Fibroblast of skin of left biceps (primary cell): ENCODE measurements around the gene NDC1.
A peak's percentile ranks its signal among the peaks of the same experiment; 100 is the strongest.
"Not testable (repeated sequence)": the region's sequence is repeated elsewhere in the genome, so short reads cannot be mapped to it uniquely, and the experiment has no call there.

Source experiments
- DNase-seq, 2 experiments: peaks; one replicate each; pipeline ENCODE4 v3.0.0-alpha.2; 2013; ENCODE audit warnings: low read depth in 2 of 2

Gene NDC1

GRCh38 chr1:53826367-53826766 is 11.7 kb downstream of the NDC1 start:
- DNase-seq = no peak

GRCh38 chr1:53825306-53825705 is 12.8 kb downstream of the NDC1 start:
- no peak for DNase-seq

- no peak for DNase-seq
These were observed 15.2 kb downstream of the NDC1 start for GRCh38 chr1:53822931-53823330.

- no peak for DNase-seq
These were observed 16.7 kb downstream of the NDC1 start for GRCh38 chr1:53821380-53821779.

GRCh38 chr1:53819387-53819786 is 18.7 kb downstream of the NDC1 start:
- no peak for DNase-seq

GRCh38 chr1:53816584-53816983 is 21.5 kb downstream of the NDC1 start:
- DNase-seq = not testable (repeated sequence)

GRCh38 chr1:53815484-53815883 is 22.6 kb downstream of the NDC1 start:
- DNase-seq = not testable (repeated sequence)

- no peak for DNase-seq
These were observed 26.7 kb downstream of the NDC1 start for GRCh38 chr1:53811414-53811851.

GRCh38 chr1:53810497-53810896 is 27.6 kb downstream of the NDC1 start:
- no peak for DNase-seq

- no peak for DNase-seq
These were observed 28.1 kb downstream of the NDC1 start for GRCh38 chr1:53810007-53810406.

GRCh38 chr1:53807916-53808315 is 30.2 kb downstream of the NDC1 start:
- no peak for DNase-seq

- no peak for DNase-seq
These were observed 33.1 kb downstream of the NDC1 start for GRCh38 chr1:53804791-53805505.

- DNase-seq = no peak
These were observed 33.9 kb downstream of the NDC1 start for GRCh38 chr1:53804181-53804580.

GRCh38 chr1:53800621-53801020 is 37.5 kb downstream of the NDC1 start:
- no peak for DNase-seq

GRCh38 chr1:53799141-53799540 is 39.0 kb downstream of the NDC1 start:
- DNase-seq = peak in 1 of 2 experiments; percentile 20

- DNase-seq = no peak
These were observed 45.3 kb downstream of the NDC1 start for GRCh38 chr1:53792806-53793205.

- DNase-seq = no peak
These were observed 50.4 kb downstream of the NDC1 start for GRCh38 chr1:53787655-53788054.

GRCh38 chr1:53783056-53783455 is 55.0 kb downstream of the NDC1 start:
- DNase-seq = no peak

GRCh38 chr1:53781654-53782053 is 56.4 kb downstream of the NDC1 start:
- peak; percentile 55 to 57 for DNase-seq

- DNase-seq = no peak
These were observed 60.8 kb downstream of the NDC1 start for GRCh38 chr1:53777272-53777671.

GRCh38 chr1:53771648-53772047 is 66.4 kb downstream of the NDC1 start:
- DNase-seq = peak; percentile 43 to 50

- peak; percentile 36 to 50 for DNase-seq
These were observed 68.3 kb downstream of the NDC1 start for GRCh38 chr1:53769780-53770179.

- no peak for DNase-seq
These were observed 68.9 kb downstream of the NDC1 start for GRCh38 chr1:53769184-53769583.

- no peak for DNase-seq
These were observed 71.2 kb downstream of the NDC1 start for GRCh38 chr1:53766831-53767405.
